Activated T-cell treated with anti-CD3 and anti-CD28 coated beads for 24 hours (primary cell): ENCODE results near the gene BCL11B.

Experiments used
- DNase-seq: peaks from one replicate; pipeline ENCODE4 v3.0.0-alpha.2; 2020; ENCODE audit warnings: low read depth

Gene BCL11B

GRCh38 chr14:99181804-99182520 lies 90.0 kb downstream of the BCL11B start:
- DNase-seq: no peak

DNA sequence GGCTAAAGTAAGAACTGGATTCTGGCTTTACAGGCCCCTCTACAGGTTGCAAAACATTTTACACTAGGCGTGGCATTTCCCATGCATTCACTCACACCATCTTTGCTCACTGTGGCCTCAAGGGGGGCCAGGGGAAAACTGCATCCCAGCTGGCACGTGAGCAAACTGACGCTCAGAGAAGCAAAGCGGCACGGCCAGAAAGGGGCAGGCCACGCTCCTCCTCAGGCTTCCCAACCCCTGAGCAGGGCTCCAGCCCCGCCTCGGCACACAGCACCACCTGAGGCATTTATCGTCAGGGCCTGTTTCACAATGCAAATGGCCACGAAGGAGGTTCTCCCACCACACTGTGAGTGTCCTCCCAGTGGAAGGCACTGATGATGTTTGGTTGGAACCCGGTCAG lies 90.8 kb downstream of the BCL11B start:
- DNase-seq: no peak

DNA sequence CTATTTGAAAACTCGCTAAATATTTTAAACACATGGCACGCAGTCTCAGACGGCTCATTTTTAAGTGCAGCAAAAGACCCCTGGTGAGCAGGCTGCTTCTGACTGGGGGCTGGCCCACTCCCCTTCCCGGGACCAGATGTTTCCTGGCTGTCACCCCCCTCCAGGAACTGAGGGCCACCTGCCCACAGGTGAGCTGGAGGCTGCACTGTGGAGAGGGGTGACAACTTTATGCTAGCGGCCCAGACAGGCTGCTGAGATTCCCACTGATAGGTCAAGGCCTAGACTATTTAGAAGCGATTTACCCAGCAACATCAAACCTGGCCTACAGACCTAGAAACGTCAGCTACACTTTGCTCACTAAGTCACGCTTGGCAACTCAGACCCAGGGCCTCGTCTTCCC lies 92.1 kb downstream of the BCL11B start:
- DNase-seq: no peak

DNA sequence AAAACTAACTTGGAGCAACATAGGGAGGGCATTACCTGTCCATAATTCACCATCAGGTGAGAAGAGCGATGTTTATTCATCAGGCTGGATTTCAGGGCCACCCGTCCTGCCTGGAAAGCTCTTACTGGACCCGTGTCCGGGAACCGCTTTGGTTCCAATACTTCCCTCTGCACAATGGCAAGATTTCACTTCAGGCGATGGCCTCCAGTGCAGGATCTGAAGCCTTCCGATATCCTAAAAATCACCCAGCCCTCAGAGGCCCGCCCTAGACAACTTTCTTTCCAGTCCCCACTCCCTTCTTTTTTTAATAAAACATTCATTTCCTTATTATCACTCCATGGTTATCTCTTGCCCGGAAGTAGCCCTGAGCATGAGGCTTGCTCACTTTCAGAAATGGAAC lies 92.5 kb downstream of the BCL11B start:
- no peak for DNase-seq

- DNase-seq: no peak
These were observed 93.8 kb downstream of the BCL11B start for GRCh38 chr14:99177886-99178835.

GRCh38 chr14:99177046-99177655 lies 94.8 kb downstream of the BCL11B start:
- no peak for DNase-seq

GRCh38 chr14:99176156-99176945 lies 95.6 kb downstream of the BCL11B start:
- no peak for DNase-seq

DNA sequence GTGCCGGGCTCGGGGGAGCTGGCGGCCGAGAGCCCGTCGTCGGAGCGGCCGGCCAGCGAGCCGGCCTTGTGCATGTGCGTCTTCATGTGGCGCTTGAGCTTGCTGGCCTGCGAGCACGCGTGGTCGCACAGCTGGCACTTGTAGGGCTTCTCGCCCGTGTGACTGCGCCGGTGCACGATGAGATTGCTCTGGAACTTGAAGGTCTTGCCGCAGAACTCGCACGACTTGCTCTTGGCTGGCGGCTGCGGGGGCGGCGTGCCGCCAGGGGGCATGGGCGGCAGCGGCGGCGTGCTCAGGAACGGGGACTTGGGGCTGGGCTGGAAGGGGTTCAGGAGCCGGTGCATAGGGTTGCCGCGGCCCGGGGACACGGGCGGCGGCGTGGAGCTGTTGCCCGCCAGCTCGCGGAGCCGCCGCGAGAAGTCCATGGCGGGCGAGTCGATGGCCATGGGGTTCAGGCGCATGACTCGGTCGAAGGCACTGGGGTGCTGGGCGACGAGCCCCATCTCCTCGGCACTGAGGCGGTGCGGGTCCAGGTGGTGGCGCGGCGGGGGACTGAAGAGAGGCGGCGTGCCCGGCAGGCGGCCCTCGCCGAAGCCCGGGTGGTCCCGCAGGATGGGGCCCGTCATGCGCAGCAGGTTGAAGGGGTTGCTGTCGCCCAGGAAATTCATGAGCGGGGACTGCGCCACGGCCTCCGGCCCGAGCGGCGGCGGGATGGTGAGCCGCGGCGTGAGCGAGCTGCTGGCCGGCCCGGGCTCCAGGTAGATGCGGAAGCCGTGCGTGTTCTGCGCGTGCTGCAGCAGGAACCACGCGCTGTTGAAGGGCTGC lies 96.5 kb downstream of the BCL11B start:
- DNase-seq: no peak

DNA sequence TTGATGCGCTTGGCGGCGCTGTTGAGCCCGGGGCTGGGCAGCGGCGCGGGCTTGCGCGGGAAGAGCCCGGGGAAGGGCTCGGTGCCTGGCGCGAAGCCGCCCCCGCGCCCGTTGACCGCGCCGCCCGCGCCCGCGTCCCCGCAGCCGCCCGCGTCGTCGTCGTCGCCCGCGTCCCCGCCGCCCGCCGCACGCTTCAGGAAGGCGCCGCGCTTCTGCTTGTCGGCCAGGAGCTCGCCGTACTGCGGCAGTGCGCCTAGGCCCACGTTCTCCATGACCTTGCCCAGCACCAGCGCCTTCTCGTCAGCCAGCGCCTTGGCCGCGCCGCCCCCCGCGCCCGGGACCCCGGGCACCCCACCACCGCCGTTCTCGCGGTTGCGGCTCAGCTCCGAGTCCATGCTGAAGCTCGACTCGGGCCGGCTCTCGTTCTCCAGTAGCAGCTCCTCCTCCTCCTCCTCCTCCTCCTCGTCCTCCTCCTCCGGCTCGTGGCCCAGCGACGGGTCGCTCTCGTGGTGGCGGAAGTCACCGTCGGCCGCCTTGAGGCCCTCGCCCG lies 97.2 kb downstream of the BCL11B start:
- DNase-seq: no peak

DNA sequence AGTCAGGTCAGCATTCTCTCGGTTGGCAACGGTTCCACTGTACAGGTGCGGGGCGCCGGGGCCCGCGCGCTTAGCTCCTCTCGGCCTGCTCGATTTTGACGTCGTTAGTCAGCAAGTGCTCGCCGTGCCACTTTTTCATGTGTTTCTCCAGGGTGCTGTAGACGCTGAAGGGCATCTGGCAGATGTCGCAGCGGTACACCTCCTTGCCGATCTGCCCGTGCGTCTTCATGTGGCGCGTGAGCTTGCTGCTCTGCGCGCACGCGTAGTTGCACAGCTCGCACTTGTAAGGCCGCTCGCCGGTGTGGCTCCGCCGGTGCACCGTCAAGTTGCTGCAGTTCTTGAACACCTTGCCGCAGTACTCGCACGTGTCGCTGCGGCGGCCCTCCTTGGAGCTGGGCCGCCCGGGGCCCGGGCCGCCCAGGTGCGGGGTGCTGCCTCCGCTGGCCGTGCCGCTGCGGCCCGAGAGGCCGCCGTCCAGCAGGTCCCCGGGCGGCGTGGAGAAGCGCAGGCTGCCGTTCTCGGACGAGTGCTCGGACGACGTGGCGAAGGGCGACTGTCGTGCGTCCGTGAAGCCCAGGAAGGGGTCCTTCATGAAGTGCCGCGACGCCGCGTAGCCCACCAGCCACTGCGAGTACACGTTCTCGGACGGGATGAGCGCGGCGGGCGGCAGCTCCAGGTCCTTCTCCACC lies 97.8 kb downstream of the BCL11B start:
- no peak for DNase-seq

GRCh38 chr14:99173506-99173905 lies 98.5 kb downstream of the BCL11B start:
- no peak for DNase-seq

DNA sequence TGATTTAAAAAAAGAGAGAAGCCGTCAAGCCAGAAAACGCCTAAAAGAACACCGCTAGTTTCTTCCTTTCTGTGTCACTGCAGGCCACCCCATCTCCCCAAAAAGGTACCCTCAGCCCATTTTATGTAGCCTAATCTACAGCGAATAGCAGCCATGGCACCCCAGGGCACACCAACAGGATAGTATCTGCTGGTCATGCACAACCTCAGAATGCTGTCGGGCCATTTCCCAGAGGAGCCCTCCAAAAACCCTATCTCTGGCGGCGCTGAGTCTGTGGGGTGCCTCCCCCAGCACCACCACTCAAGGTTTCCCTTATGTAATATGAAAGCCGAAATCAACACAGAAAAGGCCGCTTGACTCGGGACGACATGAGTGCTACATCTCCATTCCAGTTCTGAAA lies 98.9 kb downstream of the BCL11B start:
- DNase-seq: no peak

GRCh38 chr14:99171396-99171795 lies 100.6 kb downstream of the BCL11B start:
- DNase-seq: no peak

- no peak for DNase-seq
These were observed 102.1 kb downstream of the BCL11B start for GRCh38 chr14:99169776-99170356.

DNA sequence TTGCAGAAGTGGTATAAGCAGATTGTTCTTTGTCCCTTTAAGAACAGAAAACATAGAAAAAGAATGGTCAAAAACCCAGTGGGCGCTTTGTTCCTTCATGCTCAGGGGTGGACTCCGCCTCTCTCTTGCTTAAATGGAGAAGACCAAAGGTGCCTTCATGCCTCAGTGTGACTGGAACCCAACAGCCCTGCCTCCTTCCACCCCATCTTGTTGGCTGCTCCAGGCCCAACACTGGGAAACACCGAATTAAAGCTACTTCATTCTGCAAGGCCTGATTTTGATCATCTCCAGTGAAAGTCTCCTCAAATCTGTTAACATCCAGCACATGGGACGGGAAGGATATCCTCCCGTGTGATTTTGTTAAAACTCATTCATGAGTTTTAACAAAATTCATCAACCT lies 103.7 kb downstream of the BCL11B start:
- DNase-seq: no peak

GRCh38 chr14:99166506-99166905 lies 105.5 kb downstream of the BCL11B start:
- no peak for DNase-seq

GRCh38 chr14:99164712-99165111 lies 107.3 kb downstream of the BCL11B start:
- DNase-seq: no peak

DNA sequence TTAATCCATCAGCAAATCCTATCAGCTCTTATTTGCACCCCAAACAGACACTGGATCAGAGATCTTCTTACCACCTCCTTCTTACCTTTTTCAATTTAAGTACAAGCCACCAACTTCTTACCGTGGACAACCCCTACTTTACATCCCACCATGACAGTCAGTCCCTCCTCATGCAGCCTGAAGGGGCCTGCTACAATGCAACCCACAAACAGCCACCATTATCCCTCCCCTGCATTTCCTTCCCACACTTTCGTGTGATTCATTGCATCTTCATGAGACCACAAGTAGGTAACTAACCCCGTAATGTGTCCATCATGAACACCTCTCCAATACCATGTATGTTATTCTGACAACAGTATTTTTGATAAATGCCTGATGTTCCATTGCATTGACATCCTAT lies 108.6 kb downstream of the BCL11B start:
- no peak for DNase-seq

DNA sequence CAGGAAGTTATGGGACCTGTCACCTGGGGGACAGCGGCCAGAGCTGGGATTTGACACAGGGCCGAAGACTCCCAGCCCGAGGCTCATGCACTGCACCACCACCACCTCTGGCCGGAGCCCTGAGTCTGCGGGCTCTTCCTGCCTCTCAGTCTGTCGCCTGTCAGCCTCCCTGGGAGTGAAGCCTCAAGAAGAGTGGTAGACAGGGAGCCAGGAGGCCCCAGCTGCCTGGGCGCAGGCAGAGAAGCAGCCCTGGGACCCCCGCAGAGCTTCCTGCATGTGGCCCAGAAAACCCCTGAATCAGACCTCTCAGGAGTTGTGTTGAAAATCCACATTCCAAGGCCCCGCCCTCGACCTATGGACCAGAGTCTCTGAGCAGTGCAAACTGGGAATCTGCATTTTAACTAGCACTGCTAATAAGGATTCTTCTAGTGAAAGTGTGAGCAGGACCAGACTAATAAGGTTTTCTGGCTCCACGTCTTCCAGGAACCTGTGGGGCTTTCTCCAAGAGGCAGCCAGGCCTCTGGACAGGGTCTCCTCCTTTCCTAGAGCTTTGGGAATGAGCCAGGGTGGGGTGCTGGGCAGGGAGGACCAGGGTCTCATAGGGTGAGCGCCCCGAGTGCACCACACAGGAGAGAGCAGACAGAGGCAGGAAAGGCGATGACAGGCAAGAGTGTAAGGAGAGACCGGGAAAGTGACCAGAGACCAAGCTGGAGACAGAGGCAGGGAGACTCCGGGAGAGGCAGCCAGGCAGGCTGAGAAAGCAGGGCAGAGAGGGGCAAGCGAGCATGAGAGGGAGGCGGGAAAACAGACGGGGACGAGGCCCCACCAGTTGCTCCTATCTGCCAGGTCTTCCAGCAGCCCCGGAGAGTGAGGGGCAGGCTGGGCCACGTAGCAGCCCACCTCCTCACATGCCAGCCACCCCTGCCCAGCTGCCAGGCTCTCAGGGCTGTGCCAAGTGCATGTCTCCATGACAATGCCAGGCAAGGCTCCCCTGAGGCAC lies 112.4 kb downstream of the BCL11B start:
- no peak for DNase-seq
